ENCODE measurements around the gene CLIC6.
"Not testable (repeated sequence)": the region's sequence is repeated elsewhere in the genome, so short reads cannot be mapped to it uniquely, and the experiment has no call there.

The CLIC6 gene

DNA sequence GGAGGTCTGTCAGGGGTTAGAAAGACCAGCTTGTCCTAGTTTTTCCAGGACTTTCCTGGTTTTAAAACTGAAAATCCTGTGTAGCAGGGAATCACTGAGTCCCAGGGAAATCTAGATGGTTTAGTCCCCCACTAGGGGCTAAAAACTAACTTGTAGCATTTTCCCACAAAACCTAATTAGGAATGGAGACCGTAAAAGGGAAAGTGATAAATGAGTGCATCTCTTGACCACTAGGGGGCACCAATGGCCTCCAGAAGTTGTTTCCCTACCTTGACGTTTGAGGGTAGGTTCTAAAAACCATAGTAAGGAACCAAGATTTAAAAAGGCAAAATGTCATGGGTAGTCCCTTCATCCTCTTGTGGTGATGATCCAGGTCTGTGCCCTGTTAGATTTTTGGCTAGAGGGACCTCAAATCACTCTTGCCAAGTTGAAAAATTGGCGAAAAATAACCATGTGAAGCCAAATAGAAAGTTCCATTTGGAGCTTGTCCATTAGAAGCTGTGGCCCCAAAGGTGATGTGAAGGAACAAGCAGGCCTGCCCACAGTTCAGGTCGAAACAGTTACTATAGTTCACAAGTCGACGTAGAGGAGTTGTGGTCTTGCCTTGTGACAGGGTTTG is 24.5 kb downstream of the CLIC6 start:
- DNase-seq (ENCODE audit: low spot score): peak; percentile 54

DNA sequence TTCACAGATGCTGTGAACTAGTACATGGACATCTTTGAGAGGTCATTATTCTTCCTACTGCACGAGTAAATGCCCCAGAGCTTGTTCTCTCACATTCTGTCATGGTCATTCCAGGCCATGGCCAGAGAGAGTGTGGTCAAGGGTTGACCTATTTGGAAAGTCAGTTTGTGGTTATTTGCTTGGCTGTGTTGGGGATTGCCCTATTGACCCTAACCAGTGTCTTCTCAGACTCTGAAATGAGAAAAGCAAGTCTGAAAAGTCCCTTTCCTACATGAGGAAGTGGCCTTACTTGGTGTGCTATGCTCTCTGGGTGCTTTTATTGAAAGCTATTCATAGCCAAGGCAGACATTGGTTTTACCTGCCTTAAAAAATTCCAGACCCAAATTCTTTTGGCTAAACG is 26.6 kb downstream of the CLIC6 start:
- DNase-seq (ENCODE audit: low spot score): no peak

DNA sequence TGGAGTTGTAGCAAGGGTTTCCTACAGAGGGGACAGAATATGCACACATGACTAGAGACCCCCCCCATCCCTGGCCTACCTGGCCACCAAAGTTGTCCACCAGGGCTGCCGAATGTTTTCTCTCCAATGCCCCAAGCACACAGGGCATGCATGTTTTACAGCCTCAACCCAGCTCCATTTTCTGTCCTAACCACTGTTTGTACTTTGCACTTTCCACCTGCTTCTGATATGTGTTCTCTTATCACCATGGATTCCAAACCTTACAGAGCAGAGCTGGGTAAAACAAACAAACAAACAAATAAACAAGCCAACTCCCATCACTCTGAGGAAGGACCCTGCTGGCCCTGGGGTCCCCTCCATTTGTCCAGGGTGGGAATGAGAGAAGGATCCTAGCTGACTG is 27.3 kb downstream of the CLIC6 start:
- no peak for DNase-seq (ENCODE audit: low spot score)

DNA sequence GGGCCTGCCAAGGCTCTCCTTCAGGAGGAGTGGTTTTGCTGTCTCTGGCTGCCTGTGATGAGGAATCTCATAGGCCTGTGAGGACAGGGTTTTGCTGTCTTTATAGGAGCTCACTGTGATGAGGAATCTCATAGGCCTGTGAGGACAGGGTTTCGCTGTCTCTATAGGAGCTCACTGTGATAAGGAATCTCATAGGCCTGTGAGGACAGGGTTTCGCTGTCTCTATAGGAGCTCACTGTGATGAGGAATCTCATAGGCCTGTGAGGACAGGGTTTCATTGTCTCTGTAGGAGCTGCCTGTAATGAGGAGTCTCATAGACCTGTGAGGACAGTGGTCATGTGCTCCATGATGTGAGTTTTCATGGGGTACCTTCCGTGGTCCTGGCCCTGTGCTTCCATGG is 29.0 kb downstream of the CLIC6 start:
- DNase-seq (ENCODE audit: low spot score): no peak

DNA sequence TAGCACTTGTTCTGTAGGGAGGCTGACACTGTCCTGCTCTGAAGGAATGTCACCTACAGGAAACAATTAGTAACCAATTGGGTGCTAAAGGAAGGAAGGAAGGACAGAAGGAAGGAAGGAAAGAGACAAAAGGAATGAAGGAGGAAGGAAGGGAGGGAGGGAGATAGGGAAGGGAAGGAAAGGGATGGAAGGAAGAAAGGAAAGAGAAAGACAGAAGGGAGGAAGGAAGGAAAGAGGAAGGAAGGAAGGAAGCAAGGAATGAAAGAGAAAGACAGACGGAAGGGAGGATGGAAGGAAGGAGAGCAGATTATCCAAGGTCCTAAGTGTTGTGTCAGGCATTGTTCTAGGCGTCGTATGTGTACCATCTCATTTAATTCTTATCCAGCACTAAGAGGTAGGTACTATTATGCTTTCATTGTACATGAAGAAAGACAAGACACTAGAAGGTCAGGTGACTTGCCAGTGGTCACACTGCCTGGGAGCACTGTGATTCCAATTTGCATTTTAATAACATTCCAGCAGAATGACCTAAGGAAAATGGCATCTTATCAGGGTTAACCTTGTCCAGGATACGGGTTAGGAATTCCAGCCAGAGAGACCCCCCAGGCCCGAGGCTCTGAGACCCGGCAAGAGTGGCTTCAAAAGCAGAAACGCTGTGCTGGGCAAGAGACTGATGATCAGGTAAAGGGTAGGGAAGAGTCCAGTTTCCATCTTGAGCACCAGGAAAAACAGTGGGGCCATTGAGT is 29.6 kb downstream of the CLIC6 start:
- no peak for DNase-seq (ENCODE audit: low spot score)

DNA sequence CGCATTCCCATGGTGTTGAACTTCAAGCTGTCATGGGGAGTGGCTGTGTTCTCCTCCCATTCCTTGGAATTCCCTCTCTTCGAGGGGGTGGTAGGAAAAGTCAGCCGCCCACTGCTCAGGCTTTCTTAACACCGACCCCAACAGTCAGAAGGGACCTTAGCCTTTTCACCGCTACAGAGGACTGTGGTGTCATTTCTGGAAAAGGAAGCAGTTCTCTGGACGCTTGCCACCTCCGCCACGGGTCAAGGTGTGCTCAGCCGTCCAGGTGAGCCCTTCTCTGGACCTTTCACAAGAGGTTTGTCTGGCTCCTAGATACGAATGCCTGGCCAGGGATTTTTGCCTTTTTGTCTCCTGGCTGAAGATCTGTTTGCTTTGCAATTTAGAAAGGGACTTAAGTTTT is 31.8 kb downstream of the CLIC6 start:
- no peak for DNase-seq (ENCODE audit: low spot score)

DNA sequence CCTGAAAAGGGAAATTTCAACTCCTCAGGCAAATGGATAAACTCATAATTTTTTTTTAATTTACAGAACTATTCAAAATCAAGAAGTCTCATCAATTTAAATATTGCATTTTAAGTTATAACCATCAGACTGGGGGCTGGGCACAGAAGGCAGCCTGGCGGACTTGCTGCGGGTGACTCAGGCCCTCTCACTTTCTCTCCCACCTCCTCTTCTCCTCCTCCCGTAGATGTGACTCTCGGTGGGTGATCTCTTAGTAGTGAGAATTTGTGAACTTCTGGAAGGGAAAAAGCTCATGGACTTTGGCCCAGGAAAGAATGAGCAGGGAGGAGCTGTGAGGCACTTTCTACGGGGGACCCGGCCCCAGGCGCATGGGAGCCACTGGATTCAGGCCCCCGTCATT is 32.9 kb downstream of the CLIC6 start:
- DNase-seq (ENCODE audit: low spot score): no peak

DNA sequence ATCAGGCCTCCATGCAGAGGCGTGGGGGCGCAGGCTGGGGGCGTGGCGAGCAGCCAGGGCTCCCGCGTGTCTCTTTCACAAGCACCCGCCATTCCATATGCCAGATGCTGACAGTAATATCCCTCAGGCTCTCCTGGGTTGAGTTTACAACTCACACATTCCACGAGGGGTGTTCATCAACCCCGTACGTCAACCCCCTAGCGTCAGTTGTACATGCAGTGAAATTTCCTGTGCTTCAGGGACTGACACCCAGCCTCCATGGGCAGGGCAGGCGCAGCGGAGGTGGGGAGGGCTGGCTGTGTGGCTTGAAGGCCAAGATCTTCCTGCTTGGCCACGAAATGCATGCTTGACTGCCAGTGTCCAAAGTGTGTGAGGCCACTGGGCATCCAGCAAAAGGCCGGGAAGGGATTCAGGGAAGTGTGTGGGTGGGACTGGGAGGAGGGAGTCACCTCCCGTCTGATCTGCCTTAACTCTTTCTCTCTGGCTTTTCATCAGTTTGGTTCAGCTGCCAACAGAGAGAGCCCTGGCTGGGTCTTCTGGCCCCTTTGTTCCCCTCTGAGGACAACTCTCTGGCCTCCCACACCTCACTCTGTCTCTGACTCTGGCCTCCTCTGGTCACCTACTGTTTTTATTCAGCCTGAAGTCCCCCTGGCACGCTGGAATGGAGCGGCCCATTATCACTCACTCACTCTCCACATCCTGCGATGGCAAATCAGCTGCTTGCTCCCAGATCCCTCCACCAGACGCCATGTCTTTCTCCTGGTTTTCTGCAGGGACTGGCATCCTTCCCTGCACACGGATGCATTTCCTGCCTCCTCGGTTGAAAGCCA is 33.8 kb downstream of the CLIC6 start:
- DNase-seq (ENCODE audit: low spot score): no peak

DNA sequence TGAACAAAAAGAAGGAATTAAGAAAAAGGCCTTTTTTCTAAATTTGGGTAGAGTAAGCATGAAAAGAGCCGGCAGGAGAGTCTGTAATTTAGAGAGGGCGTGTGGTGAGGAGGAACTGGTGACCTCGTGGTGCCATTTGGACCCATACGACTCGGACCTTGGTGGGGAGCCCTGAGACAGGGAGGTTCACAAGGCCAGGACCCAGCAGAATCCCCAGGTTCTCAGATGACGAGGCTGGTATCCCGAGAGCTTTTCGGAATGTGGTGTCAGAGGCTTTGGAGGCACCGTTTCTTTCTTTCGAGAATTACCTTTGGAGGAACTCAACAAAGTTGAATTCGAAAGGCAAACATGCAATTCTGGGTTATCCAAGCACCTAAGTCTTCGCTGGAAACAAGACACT is 34.8 kb downstream of the CLIC6 start:
- no peak for DNase-seq (ENCODE audit: low spot score)

DNA sequence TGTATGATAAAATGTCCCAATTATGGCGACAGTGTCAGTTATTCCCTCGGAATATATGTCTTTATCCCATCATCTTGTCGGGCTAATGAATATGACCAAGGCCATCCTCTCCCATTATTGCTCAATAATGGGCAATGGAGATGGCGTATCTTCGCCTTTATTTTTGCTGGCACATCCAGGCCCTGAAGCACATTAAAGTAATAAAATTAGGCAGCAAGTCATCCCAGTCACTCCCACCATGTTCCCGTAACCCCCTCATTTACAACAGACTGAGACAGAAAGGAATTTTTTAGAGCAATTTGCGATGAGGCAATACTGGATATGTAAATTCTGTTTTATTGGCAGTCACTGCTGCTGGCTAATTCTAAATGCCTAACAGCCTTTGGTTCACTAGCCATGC is 35.3 kb downstream of the CLIC6 start:
- no peak for DNase-seq (ENCODE audit: low spot score)

DNA sequence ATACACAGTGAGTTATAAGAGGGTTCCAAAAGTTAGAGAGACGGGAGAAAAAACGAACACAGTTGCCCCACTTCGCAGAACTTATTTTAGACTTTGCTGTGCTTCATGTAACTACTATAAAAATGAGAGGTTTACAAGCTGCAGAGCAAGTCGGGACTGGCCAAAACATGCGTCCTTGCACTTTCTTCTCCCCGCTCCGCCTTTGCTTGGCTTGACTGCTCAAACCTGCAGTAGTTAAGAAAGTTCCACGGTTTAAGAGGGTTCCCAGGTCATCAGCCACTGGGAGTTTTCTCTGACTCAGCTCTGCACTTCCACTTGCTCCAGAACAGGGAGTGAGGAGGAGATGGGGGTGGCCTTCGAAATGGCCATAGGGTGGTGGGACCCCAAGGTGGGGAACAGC is 36.2 kb downstream of the CLIC6 start:
- DNase-seq (ENCODE audit: low spot score): no peak

DNA sequence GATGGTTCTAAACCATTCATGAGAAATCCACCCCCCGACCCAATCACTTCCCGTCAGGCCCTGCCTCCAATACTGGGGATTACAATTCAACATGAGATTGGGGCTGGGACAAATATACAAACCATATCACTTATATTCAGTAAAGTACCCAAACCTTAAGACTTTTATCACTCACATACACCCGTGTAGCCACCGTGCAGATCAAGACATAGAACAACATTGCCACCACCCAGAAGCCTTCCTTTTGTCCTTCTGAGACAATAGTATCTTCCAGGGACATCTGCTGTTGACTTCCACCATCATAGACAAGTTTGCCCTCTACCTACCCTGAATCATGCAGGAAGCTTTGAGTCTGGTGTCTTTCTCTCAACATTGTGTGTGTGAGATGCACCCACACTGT is 37.5 kb downstream of the CLIC6 start:
- DNase-seq (ENCODE audit: low spot score): no peak

DNA sequence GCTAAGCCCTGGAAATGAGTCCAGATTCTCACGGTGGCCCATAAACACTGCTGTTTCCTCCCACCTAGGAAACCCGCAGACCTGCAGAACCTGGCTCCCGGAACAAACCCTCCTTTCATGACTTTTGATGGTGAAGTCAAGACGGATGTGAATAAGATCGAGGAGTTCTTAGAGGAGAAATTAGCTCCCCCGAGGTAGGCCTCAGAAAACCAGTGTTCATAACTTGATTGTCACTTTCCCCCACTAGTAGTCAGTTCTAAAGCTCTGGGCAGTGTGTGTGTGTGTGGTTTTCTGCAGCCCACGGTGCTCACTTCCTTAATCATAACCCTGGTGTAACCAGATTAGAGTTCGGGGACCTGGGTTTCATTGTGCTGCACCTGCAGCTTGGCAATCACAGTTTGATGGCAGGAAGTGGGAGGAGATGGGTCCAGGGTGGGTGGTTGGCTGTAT is 39.1 kb downstream of the CLIC6 start:
- peak; percentile 28 for DNase-seq (ENCODE audit: low spot score)

DNA sequence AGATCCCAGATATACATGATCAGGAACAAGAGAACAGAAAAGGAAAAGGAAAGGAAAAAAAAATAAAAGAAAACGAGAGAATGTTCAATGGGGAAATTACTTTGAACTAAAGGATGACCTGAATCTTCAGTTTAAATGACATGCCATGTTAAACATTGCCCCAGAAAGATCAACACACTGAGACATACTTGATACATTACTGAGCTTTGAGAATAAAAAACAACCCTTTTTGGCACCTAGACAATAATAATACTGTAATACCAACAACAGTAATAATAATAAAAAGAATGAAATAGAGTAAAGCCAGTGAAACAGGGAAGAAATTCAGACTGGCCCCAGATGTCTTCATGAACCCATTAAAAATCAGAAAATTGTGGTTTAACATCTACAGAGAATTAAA is 44.8 kb downstream of the CLIC6 start:
- no peak for DNase-seq (ENCODE audit: low spot score)

DNA sequence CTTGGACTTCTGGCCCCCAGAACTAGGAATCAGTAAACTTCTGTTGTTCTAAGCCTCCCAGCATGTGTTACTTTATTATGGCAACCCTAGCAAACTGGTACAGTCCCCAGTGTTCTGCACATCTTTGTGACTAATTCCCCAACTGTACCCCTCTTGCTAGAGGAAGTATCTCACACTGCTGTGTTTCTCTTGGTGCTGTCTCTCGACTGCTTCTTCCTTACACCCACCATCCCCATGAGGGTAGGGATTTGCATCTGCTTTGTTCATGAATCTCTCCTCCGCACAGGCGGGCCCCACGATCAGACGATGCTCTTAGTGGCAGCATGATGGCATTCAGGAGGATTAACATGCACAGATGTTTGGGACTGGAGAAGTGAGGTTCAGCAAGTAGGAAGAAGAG is 46.7 kb downstream of the CLIC6 start:
- no peak for DNase-seq (ENCODE audit: low spot score)

DNA sequence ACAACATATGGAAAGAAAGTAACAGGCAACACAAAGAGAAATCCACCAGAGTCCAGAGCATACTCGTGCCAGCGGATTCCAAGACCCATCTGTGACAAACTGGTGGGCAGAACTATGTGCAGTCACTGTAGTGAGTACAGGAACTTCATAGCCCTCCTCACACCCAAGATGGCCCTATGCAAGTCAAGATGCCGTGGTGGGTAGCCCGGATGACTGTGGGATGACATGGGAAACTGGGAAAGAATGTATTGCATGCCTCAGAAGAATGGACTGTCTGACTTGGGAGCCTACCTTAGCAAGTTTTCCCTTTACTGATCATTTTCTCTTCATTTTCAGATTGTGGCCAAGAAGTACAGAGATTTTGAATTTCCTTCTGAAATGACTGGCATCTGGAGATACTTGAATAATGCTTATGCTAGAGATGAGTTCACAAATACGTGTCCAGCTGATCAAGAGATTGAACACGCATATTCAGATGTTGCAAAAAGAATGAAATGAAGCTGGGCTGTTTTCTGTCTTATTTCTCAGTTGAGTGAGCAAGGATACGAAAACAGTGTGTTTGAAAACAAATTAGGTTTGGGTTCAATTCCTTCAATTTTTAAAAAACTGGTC is 47.3 kb downstream of the CLIC6 start:
- DNase-seq (ENCODE audit: low spot score): no peak

DNA sequence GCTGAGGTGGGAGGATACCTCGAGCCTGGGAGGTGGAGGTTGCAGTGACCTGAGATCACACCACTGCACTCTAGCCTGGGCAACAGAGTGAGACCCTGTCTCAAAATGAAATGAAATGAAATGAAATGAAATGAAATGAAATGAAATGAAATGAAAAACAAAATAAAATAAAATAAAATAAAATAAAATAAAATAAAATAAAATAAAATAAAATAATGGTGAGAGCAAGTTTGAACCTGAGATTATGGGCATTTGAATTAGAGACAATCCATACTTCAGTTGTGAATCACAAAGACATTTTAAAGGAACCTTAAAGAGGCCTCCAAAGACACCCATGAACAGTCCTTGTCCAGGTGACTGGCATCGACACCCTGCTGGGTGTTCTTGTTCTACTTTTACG is 49.7 kb downstream of the CLIC6 start:
- not testable (repeated sequence) for DNase-seq (ENCODE audit: low spot score)

DNA sequence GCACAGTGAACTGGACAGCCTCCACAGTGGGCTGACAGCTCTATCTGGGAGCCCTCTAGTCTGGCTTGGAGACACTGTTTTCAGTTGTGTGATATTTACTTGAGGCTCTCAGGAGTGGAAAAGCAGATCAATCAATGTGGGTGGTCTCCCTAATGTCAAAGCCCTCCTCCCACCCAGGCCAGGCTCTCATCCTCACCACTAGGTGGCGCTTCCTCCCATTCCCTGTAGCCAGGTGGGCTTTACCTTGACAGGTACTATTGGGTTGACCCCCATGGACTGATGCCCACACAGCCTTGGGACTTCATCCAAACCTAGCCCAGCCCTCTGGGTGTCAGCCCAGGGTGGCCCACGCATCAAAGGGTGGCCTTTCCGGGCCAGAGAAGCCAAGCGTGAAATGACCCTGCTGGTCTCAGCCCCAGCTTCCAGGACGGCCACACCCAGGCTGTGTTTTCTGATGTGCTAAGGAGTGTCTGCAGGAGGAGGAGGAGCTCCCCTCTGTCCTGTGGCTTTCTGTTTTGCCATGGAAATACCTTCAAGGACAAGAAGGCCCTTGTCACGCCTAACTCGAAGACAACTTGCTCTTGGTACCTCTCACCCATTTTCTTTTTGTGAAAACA is 54.0 kb downstream of the CLIC6 start:
- no peak for DNase-seq (ENCODE audit: low spot score)

DNA sequence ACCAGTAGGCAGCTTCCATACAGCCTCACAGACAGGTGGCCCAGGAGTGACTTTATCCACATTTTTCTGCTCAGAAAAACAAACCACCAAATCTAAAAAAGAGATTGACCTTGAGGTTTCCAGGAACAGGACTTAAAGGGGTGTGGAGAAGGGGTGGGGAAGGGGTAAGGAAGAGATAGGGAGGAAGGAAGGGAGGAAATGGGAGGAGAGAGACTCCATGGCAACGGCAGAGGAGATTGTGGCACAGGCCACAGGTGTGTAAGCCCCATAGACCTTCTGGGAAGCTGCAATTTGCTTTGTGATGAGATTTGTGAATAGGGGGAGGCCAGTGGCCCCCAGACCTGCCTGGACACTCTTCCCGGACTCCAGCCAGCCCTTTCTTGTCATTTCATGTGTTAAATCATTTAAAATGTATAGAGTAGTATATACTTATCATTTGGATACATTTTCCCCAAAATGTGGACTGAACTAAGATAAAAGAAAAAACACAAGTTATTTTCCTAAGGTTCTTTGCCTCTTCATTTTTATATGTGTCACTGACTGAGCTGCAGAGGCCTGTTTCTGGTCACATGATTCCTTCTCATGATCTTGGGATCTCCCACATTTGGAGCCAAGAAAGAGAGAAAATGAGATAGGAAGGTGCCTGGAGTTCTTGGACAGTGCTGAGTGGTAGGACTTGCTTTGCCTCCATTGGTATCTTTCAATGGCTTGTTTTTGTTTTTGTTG is 55.5 kb downstream of the CLIC6 start:
- no peak for DNase-seq (ENCODE audit: low spot score)

DNA sequence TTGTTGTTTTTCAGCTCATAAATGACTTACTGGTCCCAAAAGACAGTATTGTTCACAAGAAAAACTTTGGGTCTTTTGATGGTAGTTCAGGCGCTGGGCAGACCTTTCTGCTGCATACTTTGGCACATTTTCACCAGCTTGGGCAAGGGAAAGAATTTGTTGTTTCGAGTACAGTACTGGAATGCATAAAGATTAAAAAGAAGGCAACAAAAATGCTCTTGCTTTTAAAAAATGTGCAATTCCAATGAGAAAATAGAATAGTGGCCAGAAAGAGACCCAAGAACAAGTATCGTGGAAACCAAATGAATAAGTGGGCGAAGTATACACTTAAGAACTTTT is 56.0 kb downstream of the CLIC6 start:
- DNase-seq (ENCODE audit: low spot score): no peak

DNA sequence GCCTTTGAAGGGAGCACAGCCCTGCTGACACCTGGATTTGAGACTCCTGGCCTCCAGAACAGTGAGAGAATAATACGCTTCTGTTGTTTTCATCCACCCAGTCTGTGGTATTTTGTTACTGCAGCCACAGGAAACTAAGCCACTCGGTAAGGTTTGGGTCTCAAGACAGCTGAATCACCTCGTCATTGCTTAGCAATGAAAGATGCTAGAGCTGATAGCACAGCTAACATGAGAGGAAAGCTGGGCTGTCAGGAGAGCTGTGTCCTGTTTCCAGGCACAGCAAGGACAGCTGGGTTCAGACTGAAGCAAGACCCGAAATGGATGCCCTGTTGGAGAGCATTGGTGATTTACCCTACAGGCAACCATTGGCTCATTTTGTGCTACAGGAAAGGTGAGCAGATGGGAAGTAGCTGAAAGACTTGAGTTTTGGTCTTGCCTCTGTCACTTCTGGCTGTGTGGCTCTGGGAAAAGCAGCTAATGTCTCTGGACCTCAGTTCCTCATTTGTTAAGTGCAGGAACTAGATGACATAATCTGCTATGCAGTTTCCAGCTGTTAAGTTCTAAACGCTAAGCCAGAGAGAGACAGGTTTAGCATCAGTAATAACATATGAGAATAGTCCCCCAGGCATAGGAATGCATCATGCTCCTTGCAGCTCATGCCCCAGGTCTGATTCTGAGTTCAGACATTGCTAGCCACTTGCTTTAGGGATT is 58.0 kb downstream of the CLIC6 start:
- no peak for DNase-seq (ENCODE audit: low spot score)

All from CD4-positive, alpha-beta T cell treated with Interleukin-6 at 100 ng/mL for 8 hours (primary cell).